Endodermal cell (in vitro differentiated cells): ENCODE data around the gene ERGIC1. TPM values are rescaled to one million over a fixed set of nuclear protein-coding genes. Genes with fewer than 3 reads are reported as not detected.

ENCODE experiments used
- DNase-seq: peaks from one replicate; pipeline ENCODE4 v3.0.0-alpha.2; 2017
- H3K27ac ChIP-seq: 2 replicates; pipeline ENCODE4 v1.5.1; 2013; ENCODE audit warnings: mild to moderate bottlenecking, low read depth, low read length, moderate library complexity
- H3K27me3 ChIP-seq: 2 replicates; pipeline ENCODE4 v1.6.1; 2013; ENCODE audit warnings: mild to moderate bottlenecking, low read length, moderate library complexity; ENCODE audit not compliant: insufficient read depth, control insufficient read depth, poor library complexity, severe bottlenecking
- H3K36me3 ChIP-seq: 2 replicates; pipeline ENCODE4 v1.7.0; 2013; ENCODE audit warnings: mild to moderate bottlenecking, low read length, moderate library complexity; ENCODE audit not compliant: control insufficient read depth, insufficient read depth
- H3K4me1 ChIP-seq: one replicate; pipeline ENCODE4 v1.7.0; 2013; ENCODE audit warnings: low read length; ENCODE audit not compliant: control insufficient read depth, insufficient read depth
- H3K4me3 ChIP-seq: 2 replicates; pipeline ENCODE4 v1.5.1; 2013; ENCODE audit warnings: mild to moderate bottlenecking, low read length, moderate library complexity
- H3K9ac ChIP-seq: 2 replicates; pipeline ENCODE4 v1.6.1; 2013; ENCODE audit warnings: mild to moderate bottlenecking, low read length, moderate library complexity; ENCODE audit not compliant: poor library complexity, severe bottlenecking; ENCODE audit errors: extremely low read depth
- H3K9me3 ChIP-seq: 2 replicates; pipeline ENCODE4 v1.6.1; 2013; ENCODE audit warnings: mild to moderate bottlenecking, low read length, moderate library complexity; ENCODE audit not compliant: control insufficient read depth
- H3K27ac Mint-ChIP-seq: 2 replicates; pipeline ENCODE4 v1.8.0; 2020; ENCODE audit warnings: mixed read lengths
- H3K27me3 Mint-ChIP-seq: 2 replicates; pipeline ENCODE4 v1.8.0; 2021; ENCODE audit warnings: mild to moderate bottlenecking, mixed read lengths; ENCODE audit not compliant: insufficient read depth
- H3K36me3 Mint-ChIP-seq: 2 replicates; pipeline ENCODE4 v1.8.0; 2020; ENCODE audit warnings: low read depth, mixed read lengths
- H3K4me1 Mint-ChIP-seq: 2 replicates; pipeline ENCODE4 v1.8.0; 2020; ENCODE audit warnings: mixed read lengths
- H3K4me3 Mint-ChIP-seq: 2 replicates; pipeline ENCODE4 v1.8.0; 2020; ENCODE audit warnings: mild to moderate bottlenecking, moderate library complexity, mixed read lengths
- H3K9me3 Mint-ChIP-seq: 2 replicates; pipeline ENCODE4 v1.8.0; 2020; ENCODE audit warnings: mild to moderate bottlenecking, mixed read lengths
- CTCF ChIP-seq: fragments of 200-600 bp; sonication (generic); conservative IDR thresholded peaks from 2 replicates; pipeline ENCODE4 v1.5.0; 2021; ENCODE audit warnings: antibody characterized with exemption, mild to moderate bottlenecking
- WGBS, 2 experiments: methylation state at CpG; one replicate each; pipeline versions ENCODE4 v1.1.5 to v1.1.7; 2013; ENCODE audit warnings: missing lambda C conversion rate in 2 of 2, mixed read lengths in 1 of 2; ENCODE audit not compliant: insufficient coverage in 1 of 2, insufficient read length in 1 of 2; 5-methylcytosine and 5-hydroxymethylcytosine counted together
- total RNA-seq, 2 donors: library from RNA; stranded (reverse); fragmentation: NEBNext Ultra II Directional in 1 of 2; extraction: Animal tissue kit (Norgen Biotek cat#: 25700) in 1 of 2; gene quantifications; 2 replicates in 1 of 2; 3 replicates in 1 of 2; pipeline ENCODE4 v1.2.1, GENCODE V29; 2021

ERGIC1 gene
- total RNA-seq, 2 donors from 2014 or later: 81.9 to 94.8 TPM

GRCh38 chr5:172939071-172939470 is 105.0 kb downstream of the ERGIC1 start:
- Mint-ChIP-seq H3K27me3 (no peaks in the 10 kb centered on the region), H3K36me3 (peaks cover 50% of the 10 kb centered on the region), H3K4me1 (peaks cover 40% of the 10 kb centered on the region), H3K27ac (peak overlapping the region; percentile 58), H3K4me3 (no peak overlapping the region), H3K9me3 (peaks cover 1% of the 10 kb centered on the region)
- no peak overlapping the region for H3K9ac ChIP-seq
- no peaks in the 10 kb centered on the region for H3K9me3 ChIP-seq
- peaks cover 12% of the 10 kb centered on the region for H3K4me1 ChIP-seq
- DNase-seq: peak; percentile 86
- 85 to 86% methylated on average over 9 to 10 of the region's 10 CpGs for WGBS, 2 experiments
- H3K36me3 ChIP-seq: peaks cover 41% of the 10 kb centered on the region
- TF ChIP-seq CTCF: peak; percentile 80
- no peak overlapping the region for H3K4me3 ChIP-seq
- H3K27me3 ChIP-seq: no peaks in the 10 kb centered on the region
- peak overlapping the region; percentile 97 for H3K27ac ChIP-seq

- H3K4me3 ChIP-seq: no peak overlapping the region
- no peak for TF ChIP-seq CTCF
- Mint-ChIP-seq H3K27ac (peak overlapping the region; percentile 58), H3K4me3 (no peak overlapping the region), H3K27me3 (no peaks in the 10 kb centered on the region), H3K9me3 (peaks cover 1% of the 10 kb centered on the region), H3K4me1 (peaks cover 43% of the 10 kb centered on the region), H3K36me3 (peaks cover 52% of the 10 kb centered on the region)
- WGBS, 2 experiments: 89 to 90% methylated on average over 5 to 16 of the region's 16 CpGs
- no peak overlapping the region for H3K9ac ChIP-seq
- peaks cover 12% of the 10 kb centered on the region for H3K4me1 ChIP-seq
- no peaks in the 10 kb centered on the region for H3K9me3 ChIP-seq
- peak overlapping the region; percentile 97 for H3K27ac ChIP-seq
- H3K36me3 ChIP-seq: peaks cover 37% of the 10 kb centered on the region
- no peaks in the 10 kb centered on the region for H3K27me3 ChIP-seq
- peak; percentile 61 for DNase-seq
Measured at GRCh38 chr5:172939611-172940267, 105.7 kb downstream of the ERGIC1 start.

- whole genome bisulfite sequencing, 2 experiments: 94 to 95% methylated on average over 4 to 15 of the region's 15 CpGs
- Histone ChIP-seq H3K4me3 (no peak overlapping the region), H3K27ac (peak overlapping the region; percentile 97), H3K9ac (no peak overlapping the region), H3K36me3 (peaks cover 32% of the 10 kb centered on the region), H3K9me3 (no peaks in the 10 kb centered on the region), H3K4me1 (peaks cover 12% of the 10 kb centered on the region), H3K27me3 (no peaks in the 10 kb centered on the region)
- no peaks in the 10 kb centered on the region for H3K27me3 Mint-ChIP-seq
- H3K4me1 Mint-ChIP-seq: peaks cover 46% of the 10 kb centered on the region
- TF ChIP-seq CTCF: no peak
- peaks cover 54% of the 10 kb centered on the region for H3K36me3 Mint-ChIP-seq
- no peak overlapping the region for H3K4me3 Mint-ChIP-seq
- H3K9me3 Mint-ChIP-seq: peaks cover 1% of the 10 kb centered on the region
- DNase-seq: no peak
- H3K27ac Mint-ChIP-seq: peak overlapping the region; percentile 63
Measured at GRCh38 chr5:172940268-172941066, 106.4 kb downstream of the ERGIC1 start.
